ENCODE data around the gene CYP4F12. TPM values are rescaled to one million over a fixed set of nuclear protein-coding genes. Genes with fewer than 3 reads are reported as not detected.
"Not testable (repeated sequence)": the region's sequence is repeated elsewhere in the genome, so short reads cannot be mapped to it uniquely, and the experiment has no call there.

Gene CYP4F12
- total RNA-seq, 1 donor from 2014 or later = 5.8 TPM

- intact Hi-C loops (cut with DNase I) = no loop called here
- DNase-seq (ENCODE audit: missing footprints) (no peak), ATAC-seq (no peak)
Measured at GRCh38 chr19:15644066-15644741, 28.7 kb upstream of the CYP4F12 start.

- no peak for ATAC-seq
- intact Hi-C loops (cut with DNase I) = no loop called here
Measured at GRCh38 chr19:15644816-15645215, 28.1 kb upstream of the CYP4F12 start.

GRCh38 chr19:15649526-15649925, 23.4 kb upstream of the CYP4F12 start:
- DNase-seq (ENCODE audit: missing footprints) (no peak), ATAC-seq (no peak)
- intact Hi-C loops (cut with DNase I) = no loop called here

More at GRCh38 chr19:15644816-15645215, 28.1 kb upstream of the CYP4F12 start:
- no peak for DNase-seq (ENCODE audit: missing footprints)

- DNase-seq (ENCODE audit: missing footprints); intact Hi-C loops (cut with DNase I); ATAC-seq: not testable (repeated sequence)
Measured at GRCh38 chr19:15650123-15650522, 22.8 kb upstream of the CYP4F12 start.

- ATAC-seq (no peak), DNase-seq (ENCODE audit: missing footprints) (no peak)
- intact Hi-C loops (cut with DNase I) = no loop called here
Measured at GRCh38 chr19:15651791-15652190, 21.1 kb upstream of the CYP4F12 start.

DNA sequence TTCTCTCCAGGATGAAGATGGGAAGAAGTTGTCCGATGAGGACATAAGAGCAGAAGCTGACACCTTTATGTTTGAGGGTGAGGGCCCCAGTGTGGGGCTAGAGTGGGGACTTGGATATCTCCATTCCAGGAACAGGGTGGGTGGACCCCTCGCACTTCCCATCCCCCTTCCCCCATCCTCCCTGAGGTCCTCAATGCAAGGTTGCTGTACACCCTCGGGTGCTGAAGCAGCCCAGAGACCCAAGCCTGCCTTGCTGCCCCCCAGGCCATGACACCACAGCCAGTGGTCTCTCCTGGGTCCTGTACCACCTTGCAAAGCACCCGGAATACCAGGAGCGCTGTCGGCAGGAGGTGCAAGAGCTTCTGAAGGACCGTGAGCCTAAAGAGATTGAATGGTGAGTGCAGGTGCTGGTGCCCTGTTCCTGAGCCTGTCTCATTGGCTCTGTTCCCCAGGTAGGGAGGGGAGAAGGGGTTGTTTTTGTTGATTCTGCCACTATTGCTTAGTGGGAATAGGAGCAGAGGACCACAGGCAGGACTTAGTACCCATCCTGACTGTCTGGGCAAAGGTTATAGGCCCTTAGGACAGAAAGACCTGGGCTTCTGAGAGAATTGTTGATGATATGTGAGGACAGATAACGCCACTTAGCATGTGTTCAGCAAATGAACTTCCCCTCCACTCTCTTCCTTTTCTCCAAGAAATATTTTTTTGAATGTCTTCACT, 20.2 kb upstream of the CYP4F12 start:
- intact Hi-C loops (cut with DNase I) = no loop called here
- DNase-seq (ENCODE audit: missing footprints) (no peak), ATAC-seq (no peak)

DNA sequence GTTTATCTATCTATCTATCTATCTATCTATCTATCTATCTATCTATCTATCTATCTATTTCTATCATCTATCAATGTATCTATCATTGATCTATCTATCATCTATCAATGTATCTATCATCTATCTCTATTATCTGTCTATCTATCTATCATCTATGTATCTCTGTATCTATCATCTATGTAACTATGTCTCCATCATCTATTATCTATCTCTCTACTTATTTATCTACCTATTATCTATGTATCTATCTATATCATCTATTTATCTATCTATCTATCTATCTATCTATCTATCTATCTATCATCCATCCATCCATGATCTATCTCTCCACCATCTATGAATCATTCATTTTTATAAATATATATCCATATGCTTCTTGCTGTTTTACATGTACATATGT, 16.4 kb upstream of the CYP4F12 start:
- ATAC-seq (no peak), DNase-seq (ENCODE audit: missing footprints) (no peak)
- intact Hi-C loops (cut with DNase I) = no loop called here

- DNase-seq (ENCODE audit: missing footprints) = no peak
- no peak for ATAC-seq
- intact Hi-C loops (cut with DNase I) = no loop called here
Measured at GRCh38 chr19:15663247-15663646, 9.6 kb upstream of the CYP4F12 start.

DNA sequence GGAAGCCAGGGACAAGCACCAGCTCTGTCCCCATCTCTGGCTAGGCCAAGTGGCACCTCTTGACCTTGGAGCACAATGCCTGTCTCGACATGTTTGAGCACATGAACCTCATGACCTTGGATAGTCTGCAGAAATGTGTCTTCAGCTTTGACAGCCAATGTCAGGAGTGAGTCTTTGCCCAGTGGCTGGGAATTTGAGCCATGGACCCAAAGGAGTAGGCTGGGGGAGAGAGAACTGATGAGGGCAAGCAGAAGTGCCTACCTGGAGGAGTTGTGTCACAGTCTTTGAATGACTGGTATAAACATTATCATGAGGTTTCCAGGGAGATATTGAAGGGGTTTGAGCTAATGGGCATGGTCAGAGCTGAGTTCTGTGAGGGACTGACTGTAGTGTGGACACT, 6.7 kb upstream of the CYP4F12 start:
- no peak for ATAC-seq
- intact Hi-C loops (cut with DNase I) = no loop called here
- DNase-seq (ENCODE audit: missing footprints) = no peak

DNA sequence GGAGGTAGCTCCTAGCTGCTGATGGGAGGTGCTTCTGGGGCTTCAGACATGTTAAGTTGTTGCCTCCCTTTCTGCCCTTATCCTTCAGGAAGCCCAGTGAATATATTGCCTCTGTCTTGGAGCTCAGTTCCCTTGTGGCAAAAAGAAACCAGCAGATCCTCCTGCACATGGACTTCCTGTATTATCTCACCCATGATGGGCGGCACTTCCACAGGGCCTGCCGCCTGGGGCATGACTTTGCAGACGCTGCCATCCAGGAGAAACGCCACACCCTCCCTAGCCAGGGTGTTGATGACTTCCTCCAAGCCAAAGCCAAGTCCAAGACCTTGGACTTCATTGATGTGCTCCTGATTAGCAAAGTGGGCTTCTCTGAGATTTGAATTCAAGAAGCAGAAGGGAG, 6.0 kb upstream of the CYP4F12 start:
- DNase-seq (ENCODE audit: missing footprints) (no peak), ATAC-seq (no peak)
- intact Hi-C loops (cut with DNase I) = no loop called here

DNA sequence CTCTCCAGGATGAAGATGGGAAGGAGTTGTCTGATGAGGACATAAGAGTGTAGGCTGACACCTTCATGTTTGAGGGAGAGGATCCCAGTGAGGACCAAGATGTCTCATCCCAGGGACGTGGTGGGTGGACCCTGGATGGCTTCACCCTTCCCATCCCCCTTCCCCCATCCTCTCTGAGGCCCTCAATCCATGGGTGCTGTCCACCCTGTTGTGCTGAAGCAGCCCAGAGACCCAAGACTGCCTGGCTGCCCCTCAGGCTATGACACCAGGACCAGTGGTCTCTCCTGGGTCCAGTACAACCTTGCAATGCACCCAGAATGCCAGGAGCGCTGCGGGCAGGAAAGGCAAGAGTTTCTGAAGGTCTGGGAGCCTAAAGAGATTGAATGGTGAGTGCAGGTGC, 3.4 kb upstream of the CYP4F12 start:
- intact Hi-C loops (cut with DNase I) = no loop called here
- no peak for ATAC-seq
- DNase-seq (ENCODE audit: missing footprints) = no peak

DNA sequence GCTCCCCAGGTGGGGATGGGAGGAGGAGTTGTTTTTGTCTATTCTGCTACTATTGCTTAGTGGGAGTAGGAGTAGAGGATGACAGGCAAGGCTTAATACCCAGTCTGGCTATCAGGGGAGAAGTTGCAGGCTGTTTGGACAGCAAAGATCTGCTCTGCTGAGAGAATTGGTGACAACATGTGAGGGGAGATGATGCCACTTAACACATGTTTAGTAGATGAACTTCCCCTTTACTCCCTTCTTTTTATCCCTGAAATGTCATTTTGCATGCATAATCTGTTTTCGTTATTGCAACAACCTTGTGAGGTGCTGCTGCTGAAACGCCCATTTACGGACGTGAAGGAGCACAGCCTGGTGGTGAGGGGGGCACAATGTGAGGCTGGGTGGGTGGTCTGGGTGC, 3.0 kb upstream of the CYP4F12 start:
- intact Hi-C loops (cut with DNase I) = loop anchor here (5.0 kb wide), 1 partner anchor 112 kb away; no protein-coding TSS in a partner anchor

DNA sequence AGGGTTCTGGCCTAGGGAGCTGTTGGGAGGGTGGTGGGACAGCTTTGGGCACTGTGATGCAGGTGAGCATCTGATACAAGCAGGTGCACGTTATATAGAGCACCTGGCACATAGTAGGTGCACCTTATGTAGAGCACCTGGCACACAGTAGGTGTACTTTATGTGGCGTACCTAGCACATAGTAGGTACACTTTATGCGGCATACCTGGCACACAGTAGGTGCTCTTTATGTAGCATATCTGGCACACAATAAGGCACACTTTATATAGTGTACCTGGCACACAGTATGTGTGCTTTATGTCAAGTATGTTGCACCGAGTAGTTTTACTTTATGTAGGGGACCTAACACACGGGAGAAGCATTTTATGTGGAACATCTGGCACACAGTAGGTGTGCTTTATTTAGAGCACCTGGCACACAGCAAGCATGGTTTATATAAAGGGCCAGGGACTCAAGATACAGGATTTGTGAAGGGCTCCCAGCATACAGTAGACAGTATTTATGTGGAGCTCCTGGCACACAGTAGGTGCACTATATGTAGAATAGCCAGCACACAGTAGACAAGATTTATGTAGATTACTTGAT, 1.6 kb upstream of the CYP4F12 start:
- intact Hi-C loops (cut with DNase I) = loop anchor here (5.0 kb wide), 1 partner anchor 111 kb away; no protein-coding TSS in a partner anchor
- ATAC-seq = no peak
- no peak for DNase-seq (ENCODE audit: missing footprints)

More for the DNA sequence above, 3.0 kb upstream of the CYP4F12 start:
- ATAC-seq (no peak), DNase-seq (ENCODE audit: missing footprints) (no peak)

- no peak for ATAC-seq
- DNase-seq (ENCODE audit: missing footprints) = no peak
- intact Hi-C loops (cut with DNase I) = loop anchor here (5.0 kb wide), 1 partner anchor 110 kb away; no protein-coding TSS in a partner anchor
Measured at GRCh38 chr19:15671891-15672579, 852 bp upstream of the CYP4F12 start.

DNA sequence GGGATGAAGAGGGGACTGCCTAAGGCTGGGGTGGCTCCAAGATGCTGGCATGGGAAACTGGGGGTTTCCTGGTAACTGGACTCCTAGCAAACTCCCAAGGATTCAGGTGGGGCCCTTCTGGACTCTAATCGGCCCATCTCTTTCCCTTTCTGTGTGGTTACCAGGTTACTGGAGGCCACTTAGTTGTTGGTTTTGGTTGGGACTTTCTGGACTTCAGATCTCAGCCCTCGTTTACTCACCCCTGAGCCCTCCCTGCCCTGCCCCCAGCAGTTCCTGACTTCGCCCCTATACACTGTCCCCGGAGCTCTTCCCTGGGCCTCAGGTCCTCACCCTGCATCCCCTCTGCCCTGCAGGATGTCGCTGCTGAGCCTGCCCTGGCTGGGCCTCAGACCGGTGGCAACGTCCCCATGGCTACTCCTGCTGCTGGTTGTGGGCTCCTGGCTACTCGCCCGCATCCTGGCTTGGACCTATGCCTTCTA, 328 bp downstream of the CYP4F12 start:
- intact Hi-C loops (cut with DNase I) = loop anchor here (5.0 kb wide), 1 partner anchor 109 kb away; no protein-coding TSS in a partner anchor
- ATAC-seq (no peak), DNase-seq (ENCODE audit: missing footprints) (peak; percentile 73)

- DNase-seq (ENCODE audit: missing footprints) (no peak), ATAC-seq (no peak)
- intact Hi-C loops (cut with DNase I) = no loop called here
Measured at GRCh38 chr19:15675560-15675959, 2.7 kb downstream of the CYP4F12 start.

DNA sequence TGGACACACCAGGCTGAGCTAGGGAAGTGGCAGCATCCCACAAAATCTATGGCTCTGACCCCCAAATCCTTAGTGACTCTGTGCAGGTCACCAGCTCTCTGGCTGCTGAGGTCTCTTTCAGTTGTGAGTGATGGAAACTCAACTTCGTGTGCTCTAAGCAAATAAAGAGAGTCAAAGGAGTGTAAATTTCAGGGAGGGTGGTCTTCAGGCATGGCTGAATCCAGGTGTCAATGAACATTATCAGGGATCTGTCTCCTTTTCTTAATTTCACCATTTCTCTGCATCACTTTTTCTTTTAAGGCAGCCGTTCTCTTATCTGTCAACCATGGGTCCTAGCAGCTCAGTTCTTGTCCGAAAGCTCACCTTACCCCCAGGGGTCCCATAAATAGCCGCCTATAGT, 6.2 kb downstream of the CYP4F12 start:
- ATAC-seq = no peak

GRCh38 chr19:15679865-15680264, 7.0 kb downstream of the CYP4F12 start:
- ATAC-seq; DNase-seq (ENCODE audit: missing footprints); intact Hi-C loops (cut with DNase I): not testable (repeated sequence)

More for the DNA sequence above, 6.2 kb downstream of the CYP4F12 start:
- DNase-seq (ENCODE audit: missing footprints) = no peak
- intact Hi-C loops (cut with DNase I) = no loop called here

All from Right ventricle myocardium inferior (tissue), 1 donor.